IMR-90 (cell line): ENCODE measurements around the gene VIPR2. TPM values are rescaled to one million over a fixed set of nuclear protein-coding genes. Genes with fewer than 3 reads are reported as not detected.

Source experiments
- ATAC-seq: fragments of 200-7000 bp; cut with Tn5 transposase; 2 replicates; pipeline ENCODE4 v1.9.1; 2020; ENCODE audit warnings: low read depth, mild to moderate bottlenecking, moderate library complexity
- BruUV-seq: library from RNA; stranded (reverse); fragments of 400-500 nt; replicated peaks from 2 replicates; lab custom pipeline; 2021; lab: Mats Ljungman, UMichigan
- CTCF ChIA-PET: fragments of 300-600 bp; formaldehyde crosslinking; extraction: SDS; loops from one replicate; lab custom pipeline; 2021; ENCODE audit warnings: antibody characterized with exemption; lab: Yijun Ruan, JAX
- POLR2A ChIA-PET: fragments of 300-600 bp; sonication (Branson Sonifier 250); formaldehyde crosslinking; loops from one replicate; lab custom pipeline; 2022; ENCODE audit warnings: antibody characterized with exemption; ENCODE audit not compliant: unreplicated experiment; lab: Charles Lee
- DNase-seq: peaks from one replicate; pipeline ENCODE4 v3.0.0; 2013
- H2AFZ ChIP-seq: replicated peaks from 2 replicates; pipeline ENCODE3; 2013; ENCODE audit warnings: low read length, mild to moderate bottlenecking; ENCODE audit not compliant: poor library complexity
- H2AK5ac ChIP-seq: 2 replicates; pipeline ENCODE4 v1.6.1; 2013; ENCODE audit warnings: low read depth, low read length, inconsistent platforms
- H2AK9ac ChIP-seq: replicated peaks from 2 replicates; pipeline ENCODE3; 2013; ENCODE audit warnings: mild to moderate bottlenecking, low read depth, low read length, moderate library complexity; ENCODE audit not compliant: poor library complexity
- H2BK120ac ChIP-seq: 2 replicates; pipeline ENCODE4 v1.6.1; 2013; ENCODE audit warnings: low read depth, low read length, inconsistent platforms
- H2BK15ac ChIP-seq: 3 replicates; pipeline ENCODE4 v1.6.1; 2013; ENCODE audit warnings: low read depth, low read length, inconsistent platforms
- H2BK20ac ChIP-seq: 2 replicates; pipeline ENCODE4 v1.6.1; 2013; ENCODE audit warnings: low read depth, mild to moderate bottlenecking, inconsistent platforms, low read length, moderate library complexity
- H2BK5ac ChIP-seq: 2 replicates; pipeline ENCODE4 v1.6.1; 2013; ENCODE audit warnings: mild to moderate bottlenecking, low read depth, low read length, inconsistent platforms; ENCODE audit not compliant: poor library complexity, severe bottlenecking
- H3K14ac ChIP-seq: replicated peaks from 2 replicates; pipeline ENCODE4 v1.6.1; 2013; ENCODE audit warnings: low read depth, low read length, inconsistent platforms
- H3K18ac ChIP-seq: 2 replicates; pipeline ENCODE4 v1.6.1; 2013; ENCODE audit warnings: low read depth, low read length, control low read depth
- H3K23ac ChIP-seq: 2 replicates; pipeline ENCODE4 v1.6.1; 2013; ENCODE audit warnings: low read depth, low read length, inconsistent platforms
- H3K27ac ChIP-seq: 2 replicates; pipeline ENCODE4 v1.5.1; 2013; ENCODE audit warnings: mild to moderate bottlenecking, control low read depth, low read length; ENCODE audit not compliant: insufficient read depth
- H3K27me3 ChIP-seq: 2 replicates; pipeline ENCODE4 v1.6.1; 2013; ENCODE audit warnings: low read length; ENCODE audit not compliant: control insufficient read depth, insufficient read depth
- H3K36me3 ChIP-seq: 2 replicates; pipeline ENCODE4 v1.6.1; 2013; ENCODE audit warnings: low read length, mixed read lengths; ENCODE audit not compliant: control insufficient read depth, insufficient read depth
- H3K4ac ChIP-seq: 2 replicates; pipeline ENCODE4 v1.6.1; 2013; ENCODE audit warnings: low read depth, low read length, inconsistent platforms
- H3K4me1 ChIP-seq: 2 replicates; pipeline ENCODE4 v1.6.1; 2013; ENCODE audit warnings: low read length, mixed read lengths; ENCODE audit not compliant: control insufficient read depth, insufficient read depth
- H3K4me2 ChIP-seq: 2 replicates; pipeline ENCODE4 v1.6.1; 2013; ENCODE audit warnings: low read depth, mild to moderate bottlenecking, control low read depth, low read length, moderate library complexity
- H3K4me3 ChIP-seq: 2 replicates; pipeline ENCODE4 v1.5.1; 2013; ENCODE audit warnings: low read depth, mild to moderate bottlenecking, control low read depth, low read length, moderate library complexity; ENCODE audit not compliant: insufficient read depth
- H3K56ac ChIP-seq: 2 replicates; pipeline ENCODE4 v1.6.1; 2013; ENCODE audit warnings: low read length, inconsistent platforms; ENCODE audit not compliant: insufficient read depth; ENCODE audit errors: extremely low read depth
- H3K79me1 ChIP-seq, 2 experiments: 2 replicates each; pipeline ENCODE4 v1.6.1; 2013; ENCODE audit warnings: low read length in 2 of 2, inconsistent platforms in 1 of 2, low read depth in 1 of 2
- H3K9ac ChIP-seq: 2 replicates; pipeline ENCODE4 v1.6.1; 2013; ENCODE audit warnings: low read depth, low read length, control low read depth
- H3K9me1 ChIP-seq: 2 replicates; pipeline ENCODE4 v1.6.1; 2013; ENCODE audit warnings: low read length, inconsistent platforms; ENCODE audit not compliant: insufficient read depth
- H3K9me3 ChIP-seq: 2 replicates; pipeline ENCODE4 v1.6.1; 2013; ENCODE audit warnings: low read length; ENCODE audit not compliant: control insufficient read depth, insufficient read depth
- H4K20me1 ChIP-seq: 2 replicates; pipeline ENCODE4 v1.6.1; 2013; ENCODE audit warnings: low read length, inconsistent platforms; ENCODE audit not compliant: insufficient read depth
- H4K5ac ChIP-seq: 2 replicates; pipeline ENCODE4 v1.6.1; 2013; ENCODE audit warnings: mild to moderate bottlenecking, low read depth, low read length, control low read depth
- H4K8ac ChIP-seq, 2 experiments: 2 replicates each; pipeline ENCODE4 v1.6.1; 2013; ENCODE audit warnings: low read depth in 2 of 2, low read length in 2 of 2, control low read depth in 1 of 2, inconsistent platforms in 1 of 2
- H4K91ac ChIP-seq: 2 replicates; pipeline ENCODE4 v1.6.1; 2013; ENCODE audit warnings: low read depth, low read length, inconsistent platforms; ENCODE audit not compliant: insufficient read depth
- BHLHE40 ChIP-seq: fragments of 150-350 bp; IDR thresholded peaks from 2 replicates; pipeline ENCODE4 v1.6.1; 2016; ENCODE audit warnings: mild to moderate bottlenecking, low read depth, low read length
- CEBPB ChIP-seq: IDR thresholded peaks from 2 replicates; pipeline ENCODE4 v1.6.1; 2012; ENCODE audit warnings: low read depth, low read length, improper control_type of control experiment
- CHD1 ChIP-seq: IDR thresholded peaks from 2 replicates; pipeline ENCODE4 v1.6.1; 2012; ENCODE audit warnings: low read depth, low read length, improper control_type of control experiment
- FOS ChIP-seq: fragments of 150-350 bp; IDR thresholded peaks from 2 replicates; pipeline ENCODE4 v1.6.1; 2016; ENCODE audit warnings: low read depth, low read length
- MAFK ChIP-seq: IDR thresholded peaks from 2 replicates; pipeline ENCODE4 v1.6.1; 2012; ENCODE audit warnings: low read depth, low read length, improper control_type of control experiment
- NFE2L2 ChIP-seq: fragments of 150-350 bp; IDR thresholded peaks from 2 replicates; pipeline ENCODE4 v1.6.1; 2016; ENCODE audit warnings: low read depth, mild to moderate bottlenecking, low read length
- POLR2A ChIP-seq: IDR thresholded peaks from 2 replicates; pipeline ENCODE4 v1.6.1; 2012; ENCODE audit warnings: mild to moderate bottlenecking, low read depth, low read length
- RAD21 ChIP-seq: IDR thresholded peaks from 2 replicates; pipeline ENCODE4 v1.6.1; 2012; ENCODE audit warnings: low read length, improper control_type of control experiment
- RCOR1 ChIP-seq: IDR thresholded peaks from 2 replicates; pipeline ENCODE4 v1.6.1; 2012; ENCODE audit warnings: mild to moderate bottlenecking, low read length, improper control_type of control experiment; ENCODE audit not compliant: insufficient replicate concordance
- RFX5 ChIP-seq: IDR thresholded peaks from 2 replicates; pipeline ENCODE4 v1.8.0; 2012; ENCODE audit warnings: low read depth, mild to moderate bottlenecking, low read length, moderate library complexity
- WGBS, 2 experiments: methylation state at CpG; one replicate each; pipeline versions ENCODE4 v1.1.5 to v1.1.7; 2013; ENCODE audit warnings: missing lambda C conversion rate in 2 of 2; ENCODE audit not compliant: insufficient read length in 1 of 2; ENCODE audit errors: extremely low coverage in 2 of 2; 5-methylcytosine and 5-hydroxymethylcytosine counted together
- dilution Hi-C: fragments of 300-500 bp; cut with HindIII; formaldehyde crosslinking; loops from one replicate; pipeline ENCODE4 v1.14.3; 2018; ENCODE audit warnings: low sequenced_read_pairs; ENCODE audit not compliant: unreplicated experiment
- in situ Hi-C: fragments of 300-500 bp; cut with MboI; formaldehyde crosslinking; loops from 3 replicates; pipeline ENCODE4 v1.14.3; 2019; ENCODE audit warnings: low sequenced_read_pairs, inconsistent platforms, mixed read lengths
- intact Hi-C: fragments of 100-400 bp; cut with micrococcal nuclease; formaldehyde crosslinking; loops from 2 replicates; pipeline ENCODE4 v1.10.0; 2022
- polyA plus RNA-seq, 3 experiments: library from polyadenylated mRNA; depleted of rRNA; stranded (reverse); fragments of >200 nt; gene quantifications; 2 replicates each; pipeline ENCODE4 v1.2.3, GENCODE V29; 2012; ENCODE audit warnings: low replicate concordance in 1 of 3
- total RNA-seq: library from RNA; depleted of rRNA; stranded (reverse); fragments of >200 nt; gene quantifications from 2 replicates; pipeline ENCODE4 v1.2.3, GENCODE V29; 2012
- TF ChIP-seq, protein P1 (sequence below): conservative IDR thresholded peaks from 2 replicates; pipeline ENCODE4 v1.5.1; 2012; ENCODE audit warnings: mild to moderate bottlenecking, low read depth, low read length, improper control_type of control experiment

The VIPR2 gene
- total and polyA plus RNA-seq, 2 of the 4 experiments (the other 2 are of a cell fraction): not detected

DNA sequence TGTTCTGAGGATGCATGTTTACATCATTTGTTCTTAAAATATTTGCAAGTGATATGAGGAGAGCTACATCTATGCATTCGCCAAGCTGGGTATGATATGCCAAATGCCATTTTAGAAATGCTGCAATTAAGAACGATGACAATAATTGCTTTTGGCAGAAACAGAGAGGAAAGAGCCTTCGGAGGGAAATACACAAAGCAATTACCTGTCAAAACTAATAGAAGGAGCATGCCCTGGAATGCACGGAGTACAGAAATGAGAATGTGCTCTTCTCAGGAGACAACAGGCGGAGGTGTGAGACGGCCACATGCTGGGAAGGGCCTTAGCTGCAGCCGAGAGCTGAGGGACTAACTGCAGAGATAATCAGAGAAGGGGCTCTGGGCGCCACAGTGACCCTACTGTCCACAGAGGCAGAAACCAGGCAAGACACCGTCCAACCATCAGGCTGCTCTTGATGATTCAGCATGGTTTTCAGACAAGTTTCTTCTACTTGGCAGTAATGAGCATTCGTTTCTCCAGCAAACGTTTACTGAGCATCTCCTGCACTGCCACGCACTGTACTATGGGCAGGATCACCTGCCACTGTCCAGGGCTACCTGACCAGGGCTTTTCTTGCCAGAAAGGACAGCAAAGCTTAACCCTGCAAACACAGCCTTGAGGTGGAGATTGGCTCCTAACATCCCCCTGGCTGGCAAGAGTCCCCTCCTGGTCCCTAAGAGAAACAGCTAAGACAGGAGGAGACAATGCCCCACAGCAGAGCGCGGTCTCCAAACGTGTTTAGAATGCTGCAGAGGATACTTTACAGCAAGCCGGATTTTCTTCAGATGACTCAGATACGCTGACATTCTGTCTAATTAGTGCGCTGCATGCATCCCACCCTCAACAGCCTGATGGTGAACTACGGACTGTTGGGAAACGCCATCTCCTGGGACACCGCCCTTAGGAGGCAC lies 18.1 kb downstream of the VIPR2 start:
- Histone ChIP-seq H3K9me1 (no peaks in the 10 kb centered on the region), H3K23ac (no peak overlapping the region), H3K36me3 (no peaks in the 10 kb centered on the region), H4K20me1 (no peaks in the 10 kb centered on the region), H3K56ac (no peak overlapping the region), H3K79me1 (no peaks in the 10 kb centered on the region), H3K4ac (no peak overlapping the region), H3K9ac (no peak overlapping the region), H2AK9ac (no peak overlapping the region), H4K91ac (no peak overlapping the region), H4K8ac (no peak overlapping the region), H3K27ac (no peak overlapping the region), H4K5ac (no peak overlapping the region), H3K4me3 (no peak overlapping the region), H3K18ac (no peak overlapping the region), H3K14ac (no peak overlapping the region), H3K4me1 (no peaks in the 10 kb centered on the region), H3K9me3 (peaks cover 26% of the 10 kb centered on the region), H2BK5ac (no peak overlapping the region), H2BK15ac (no peak overlapping the region), H2AK5ac (no peak overlapping the region), H3K4me2 (no peak overlapping the region), H2AFZ (no peak overlapping the region), H3K27me3 (no peaks in the 10 kb centered on the region), H2BK120ac (no peak overlapping the region), H2BK20ac (no peak overlapping the region)
- ChIA-PET CTCF (no interaction called here), POLR2A (no interaction called here)
- ATAC-seq (no peak), DNase-seq (no peak)
- intact Hi-C loops: no loop called here
- 54% methylated on average over 12 of the region's 21 CpGs; no CpG with 5 or more reads in 1 of the 2 experiments for WGBS, 2 experiments
- dilution Hi-C loops: no loop called here
- in situ Hi-C loops: no loop called here
- TF ChIP-seq NFE2L2: no peak
- TF ChIP-seq BHLHE40: no peak
- TF ChIP-seq MAFK: no peak
- no peak for TF ChIP-seq CEBPB
- TF ChIP-seq RFX5: no peak
- TF ChIP-seq POLR2A: no peak
- no peak for TF ChIP-seq CHD1
- no peak for TF ChIP-seq FOS
- TF ChIP-seq RAD21: no peak
- no peak for TF ChIP-seq RCOR1
- TF ChIP-seq, protein P1, sequence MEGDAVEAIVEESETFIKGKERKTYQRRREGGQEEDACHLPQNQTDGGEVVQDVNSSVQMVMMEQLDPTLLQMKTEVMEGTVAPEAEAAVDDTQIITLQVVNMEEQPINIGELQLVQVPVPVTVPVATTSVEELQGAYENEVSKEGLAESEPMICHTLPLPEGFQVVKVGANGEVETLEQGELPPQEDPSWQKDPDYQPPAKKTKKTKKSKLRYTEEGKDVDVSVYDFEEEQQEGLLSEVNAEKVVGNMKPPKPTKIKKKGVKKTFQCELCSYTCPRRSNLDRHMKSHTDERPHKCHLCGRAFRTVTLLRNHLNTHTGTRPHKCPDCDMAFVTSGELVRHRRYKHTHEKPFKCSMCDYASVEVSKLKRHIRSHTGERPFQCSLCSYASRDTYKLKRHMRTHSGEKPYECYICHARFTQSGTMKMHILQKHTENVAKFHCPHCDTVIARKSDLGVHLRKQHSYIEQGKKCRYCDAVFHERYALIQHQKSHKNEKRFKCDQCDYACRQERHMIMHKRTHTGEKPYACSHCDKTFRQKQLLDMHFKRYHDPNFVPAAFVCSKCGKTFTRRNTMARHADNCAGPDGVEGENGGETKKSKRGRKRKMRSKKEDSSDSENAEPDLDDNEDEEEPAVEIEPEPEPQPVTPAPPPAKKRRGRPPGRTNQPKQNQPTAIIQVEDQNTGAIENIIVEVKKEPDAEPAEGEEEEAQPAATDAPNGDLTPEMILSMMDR: no peak
- no TSS peak for BruUV-seq
